Activated CD4-positive, alpha-beta memory T cell treated with anti-CD3 and anti-CD28 coated beads for 36 hours (primary cell): ENCODE data around the gene FAM186B. TPM values are rescaled to one million over a fixed set of nuclear protein-coding genes. Genes with fewer than 3 reads are reported as not detected.
A peak's percentile ranks its signal among the peaks of the same experiment; 100 is the strongest.

Experiments
- CTCF ChIA-PET: fragments of 350-600 bp; sonication (Branson Sonifier 250); formaldehyde crosslinking; loops from one replicate; lab custom pipeline; 2021; ENCODE audit warnings: antibody characterized with exemption, inconsistent platforms; lab: Charles Lee
- POLR2A ChIA-PET: fragments of 350-600 bp; sonication (Branson Sonifier 250); formaldehyde crosslinking; loops from one replicate; lab custom pipeline; 2021; ENCODE audit warnings: antibody characterized with exemption; lab: Charles Lee
- DNase-seq: peaks from one replicate; pipeline ENCODE4 v3.0.0-alpha.2; 2020
- H3K27ac Mint-ChIP-seq: one replicate; pipeline ENCODE4 v1.8.0; 2021; ENCODE audit warnings: mixed read lengths
- H3K27me3 Mint-ChIP-seq: one replicate; pipeline ENCODE4 v1.8.0; 2021; ENCODE audit warnings: mixed read lengths
- H3K36me3 Mint-ChIP-seq: one replicate; pipeline ENCODE4 v1.8.0; 2021; ENCODE audit warnings: mixed read lengths
- H3K4me1 Mint-ChIP-seq: one replicate; pipeline ENCODE4 v1.8.0; 2021; ENCODE audit warnings: low read depth, mixed read lengths
- H3K4me3 Mint-ChIP-seq: one replicate; pipeline ENCODE4 v1.8.0; 2021; ENCODE audit warnings: mild to moderate bottlenecking, mixed read lengths
- H3K9me3 Mint-ChIP-seq: one replicate; pipeline ENCODE4 v1.8.0; 2021; ENCODE audit warnings: mixed read lengths
- intact Hi-C: fragments of 100-400 bp; cut with micrococcal nuclease; formaldehyde crosslinking; loops from one replicate; pipeline ENCODE4 v1.15.1; 2023
- total RNA-seq, 2 experiments: library from RNA; stranded (reverse); gene quantifications; one replicate each; pipeline ENCODE4 v1.2.3, GENCODE V29; 2021

The FAM186B gene
- total RNA-seq, 2 experiments from 2014 or later: not detected

DNA sequence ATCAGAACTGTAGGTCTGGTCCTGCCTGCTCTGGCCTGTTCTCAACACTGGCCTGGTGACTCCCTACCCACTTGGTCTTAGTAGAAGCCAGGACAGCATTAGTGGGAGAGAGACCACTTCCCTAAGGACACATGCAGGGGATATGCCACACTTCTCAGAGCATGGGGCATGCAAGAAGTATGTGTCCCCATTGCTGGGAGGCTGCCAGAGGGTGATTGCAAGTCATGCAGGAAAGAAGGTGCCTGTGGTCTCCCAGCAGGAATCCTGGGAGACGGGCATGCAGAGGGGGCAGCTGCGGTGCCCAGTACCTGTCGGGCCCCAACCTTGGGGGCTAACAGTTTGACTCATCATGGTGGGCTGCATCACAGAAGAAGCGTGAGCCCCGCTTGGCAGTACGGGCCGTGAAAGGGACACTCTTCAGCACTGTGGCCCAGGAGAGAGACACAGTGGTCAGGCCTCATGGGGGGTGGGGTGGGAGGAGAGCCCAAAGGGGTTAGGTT is 40.9 kb upstream of the FAM186B start:
- peaks cover 13% of the 10 kb centered on the region for H3K4me1 Mint-ChIP-seq
- intact Hi-C loops: no loop called here
- no peak overlapping the region for H3K27ac Mint-ChIP-seq
- DNase-seq: no peak
- H3K27me3 Mint-ChIP-seq: no peaks in the 10 kb centered on the region
- H3K4me3 Mint-ChIP-seq: no peak overlapping the region
- POLR2A ChIA-PET: interaction anchor here (0.6 kb wide), 1 partner anchor 9 kb away, joined by 3 read pairs; no protein-coding TSS in a partner anchor
- CTCF ChIA-PET: interaction anchor here (1.0 to 9.3 kb wide), 7 partner anchors 9 to 198 kb away, joined by 3 to 281 read pairs (median 11); partner anchors contain the start of gene FMNL3
- peaks cover 11% of the 10 kb centered on the region for H3K36me3 Mint-ChIP-seq
- H3K9me3 Mint-ChIP-seq: no peaks in the 10 kb centered on the region

DNA sequence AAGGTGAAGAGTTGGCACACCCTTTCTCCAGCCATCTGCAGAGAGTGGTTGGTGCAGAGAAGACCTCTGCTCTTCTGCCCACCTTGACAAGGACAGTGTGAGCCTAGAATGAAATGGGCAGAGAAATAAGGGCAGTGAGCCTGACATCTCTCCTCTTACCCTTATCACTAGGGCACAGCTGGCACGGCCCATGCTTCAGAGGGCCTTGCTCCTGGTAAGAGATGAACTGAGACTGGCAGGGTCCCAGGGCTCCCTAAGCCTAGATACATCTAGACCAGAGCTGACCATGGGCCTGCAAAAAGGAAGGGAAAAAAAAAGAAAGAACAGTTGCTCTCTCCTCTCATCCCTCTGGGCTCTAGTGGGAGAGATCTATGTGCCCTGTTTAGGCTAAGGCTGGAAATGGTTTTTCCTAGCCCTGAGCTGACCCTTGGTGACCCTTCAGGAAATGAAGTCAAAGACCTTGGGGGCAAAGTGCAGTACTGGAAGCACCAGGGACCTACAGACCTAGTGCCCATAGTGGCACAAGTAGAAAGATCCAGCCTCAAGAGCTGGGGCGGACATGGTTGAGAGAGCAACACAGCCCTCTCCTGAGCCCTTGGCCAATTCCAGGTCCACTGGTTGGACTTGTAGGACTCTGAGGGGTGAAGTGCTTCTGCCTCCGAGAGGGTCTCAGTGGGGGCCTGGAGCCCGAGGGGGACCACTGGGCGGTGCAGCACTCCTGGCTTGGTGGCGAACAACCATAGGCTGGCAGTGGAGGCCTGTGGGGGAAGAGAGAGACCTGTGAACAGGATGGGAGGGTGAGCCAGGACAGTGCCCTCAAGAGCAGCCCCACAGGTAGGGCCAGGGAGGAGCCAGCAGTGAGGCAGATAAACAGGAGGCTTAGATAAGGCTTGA is 40.0 kb upstream of the FAM186B start:
- no peaks in the 10 kb centered on the region for H3K27me3 Mint-ChIP-seq
- intact Hi-C loops: loop anchor here (2.0 kb wide), 1 partner anchor 25 kb away; no protein-coding TSS in a partner anchor
- H3K4me3 Mint-ChIP-seq: no peak overlapping the region
- H3K9me3 Mint-ChIP-seq: no peaks in the 10 kb centered on the region
- peaks cover 13% of the 10 kb centered on the region for H3K4me1 Mint-ChIP-seq
- H3K27ac Mint-ChIP-seq: peak overlapping the region; percentile 56
- H3K36me3 Mint-ChIP-seq: peaks cover 11% of the 10 kb centered on the region
- ChIA-PET CTCF (interaction anchor here (0.6 to 9.3 kb wide), 24 partner anchors 9 to 287 kb away, joined by 3 to 281 read pairs (median 5); partner anchors contain the start of genes FMNL3 and TMBIM6), POLR2A (interaction anchor here (1.1 kb wide), 1 partner anchor 58 kb away, joined by 3 read pairs; no protein-coding TSS in a partner anchor)
- DNase-seq: no peak

DNA sequence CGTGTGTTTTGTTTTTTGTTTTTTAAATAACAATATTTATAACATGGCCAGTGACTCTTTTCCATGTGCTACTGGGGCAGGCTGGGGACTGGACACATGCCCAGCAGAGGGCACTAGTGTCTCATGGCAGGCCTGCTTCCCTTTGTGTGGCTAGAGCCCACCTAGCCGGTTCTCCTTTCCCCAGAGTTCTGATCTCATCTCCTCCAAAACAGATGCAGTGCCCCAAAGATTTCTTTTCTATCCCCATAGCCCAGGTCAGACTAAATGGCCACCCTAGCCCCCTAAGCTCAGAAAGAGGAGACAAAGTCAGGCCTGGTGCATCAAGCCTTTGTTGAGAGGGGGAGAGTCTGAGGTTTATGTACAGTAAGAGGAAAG is 39.2 kb upstream of the FAM186B start:
- Mint-ChIP-seq H3K27me3 (no peaks in the 10 kb centered on the region), H3K27ac (peak overlapping the region; percentile 74), H3K4me3 (no peak overlapping the region), H3K9me3 (no peaks in the 10 kb centered on the region), H3K36me3 (peaks cover 11% of the 10 kb centered on the region), H3K4me1 (peaks cover 13% of the 10 kb centered on the region)
- ChIA-PET CTCF (interaction anchor here (0.6 to 9.3 kb wide), 25 partner anchors 8 to 286 kb away, joined by 3 to 281 read pairs (median 5); partner anchors contain the start of genes FMNL3 and TMBIM6), POLR2A (interaction anchor here (1.1 to 1.5 kb wide), 2 partner anchors 59 to 97 kb away, joined by 3 to 6 read pairs; partner anchors contain the start of gene TMBIM6)
- peak; percentile 86 for DNase-seq
- intact Hi-C loops: loop anchor here (1.0 to 2.0 kb wide), 3 partner anchors 26 to 195 kb away; partner anchors contain the start of gene FMNL3

DNA sequence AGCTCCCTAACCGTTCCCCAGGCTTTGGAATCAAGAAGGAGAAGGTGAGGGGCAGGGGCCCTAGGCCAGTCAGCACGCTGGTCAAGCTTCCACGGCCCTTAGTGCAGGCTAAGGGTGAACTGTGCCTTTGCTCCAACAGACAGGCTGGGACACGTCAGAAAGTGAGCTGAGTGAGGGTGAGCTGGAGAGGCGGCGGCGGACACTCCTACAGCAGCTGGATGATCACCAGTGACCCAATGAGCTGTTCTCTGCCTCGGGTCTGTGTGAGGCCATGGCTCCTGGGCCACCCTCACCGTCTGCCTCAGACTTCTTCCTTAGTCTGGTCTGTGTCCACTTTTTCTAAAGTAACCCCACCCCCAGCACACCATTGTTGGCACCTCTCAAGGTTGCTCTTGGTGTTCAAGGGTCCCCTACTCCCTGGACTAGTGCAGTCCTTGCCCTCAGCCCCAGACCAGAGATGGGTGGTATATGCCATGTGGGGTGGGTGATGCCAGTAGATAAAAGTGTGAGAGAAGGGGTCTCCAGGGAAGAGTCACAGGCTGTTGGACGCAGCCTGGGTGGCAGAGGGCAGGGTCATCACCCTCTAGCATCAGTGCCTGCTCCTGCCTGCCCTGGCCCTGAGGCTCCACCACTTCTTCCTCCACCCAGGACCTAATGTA is 38.7 kb upstream of the FAM186B start:
- Mint-ChIP-seq H3K4me1 (peaks cover 10% of the 10 kb centered on the region), H3K36me3 (peaks cover 11% of the 10 kb centered on the region), H3K9me3 (no peaks in the 10 kb centered on the region), H3K4me3 (no peak overlapping the region), H3K27me3 (no peaks in the 10 kb centered on the region), H3K27ac (peak overlapping the region; percentile 20)
- ChIA-PET POLR2A (interaction anchor here (1.5 kb wide), 1 partner anchor 97 kb away, joined by 6 read pairs; the partner anchor contains the start of gene TMBIM6), CTCF (interaction anchor here (0.8 to 9.3 kb wide), 20 partner anchors 10 to 286 kb away, joined by 3 to 281 read pairs (median 5); partner anchors contain the start of genes FMNL3 and TMBIM6)
- no peak for DNase-seq
- intact Hi-C loops: loop anchor here (1.0 to 2.0 kb wide), 3 partner anchors 27 to 195 kb away; partner anchors contain the start of gene FMNL3

DNA sequence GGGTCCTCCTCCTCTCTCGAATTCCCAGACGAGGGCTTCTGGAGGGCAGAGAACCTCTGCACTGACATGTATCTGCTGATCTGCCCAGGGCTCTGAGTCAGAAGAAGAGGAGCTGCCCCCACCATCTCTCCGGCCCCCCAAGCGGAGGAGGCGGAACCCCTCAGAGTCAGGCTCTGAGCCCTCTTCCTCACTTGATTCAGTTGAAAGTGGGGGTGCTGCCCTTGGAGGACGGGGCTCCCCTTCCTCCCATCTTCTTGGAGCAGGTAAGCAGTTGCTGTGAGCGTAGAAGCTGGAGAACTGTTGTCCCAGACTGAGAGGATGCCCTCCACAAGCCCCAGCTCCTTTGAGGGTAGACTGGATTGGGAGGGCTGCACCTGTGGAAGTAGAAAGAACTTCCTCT is 37.7 kb upstream of the FAM186B start:
- H3K27me3 Mint-ChIP-seq: no peaks in the 10 kb centered on the region
- intact Hi-C loops: no loop called here
- no peaks in the 10 kb centered on the region for H3K9me3 Mint-ChIP-seq
- H3K4me3 Mint-ChIP-seq: no peak overlapping the region
- no peak overlapping the region for H3K27ac Mint-ChIP-seq
- peaks cover 11% of the 10 kb centered on the region for H3K36me3 Mint-ChIP-seq
- DNase-seq: no peak
- CTCF ChIA-PET: interaction anchor here (0.8 to 9.3 kb wide), 10 partner anchors 11 to 196 kb away, joined by 3 to 281 read pairs (median 5); partner anchors contain the start of gene FMNL3
- H3K4me1 Mint-ChIP-seq: peaks cover 5% of the 10 kb centered on the region
- POLR2A ChIA-PET: interaction anchor here (1.5 kb wide), 1 partner anchor 98 kb away, joined by 6 read pairs; the partner anchor contains the start of gene TMBIM6

DNA sequence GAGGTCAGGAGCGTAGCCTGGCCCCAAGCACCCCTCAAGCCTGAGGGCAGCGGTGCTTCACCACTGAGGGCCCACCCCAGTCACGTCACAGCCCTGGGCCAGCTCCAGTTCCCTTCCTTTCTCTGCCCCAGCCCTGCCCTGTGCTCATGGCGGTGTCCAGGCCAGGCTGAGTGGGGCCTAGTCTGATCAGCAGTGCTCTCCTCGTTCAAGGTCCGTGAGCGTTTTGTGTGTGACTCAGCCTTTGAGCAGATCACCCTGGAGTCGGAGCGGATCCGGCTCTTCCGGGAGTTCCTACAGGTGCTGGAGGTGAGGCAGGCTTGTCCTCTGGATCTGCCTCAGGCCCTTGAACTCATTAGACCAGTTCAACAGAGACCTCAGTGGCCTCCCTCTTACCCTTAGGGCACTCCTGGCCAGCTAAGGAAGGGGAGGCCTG is 36.9 kb upstream of the FAM186B start:
- Mint-ChIP-seq H3K4me3 (no peak overlapping the region), H3K9me3 (no peaks in the 10 kb centered on the region), H3K36me3 (peaks cover 8% of the 10 kb centered on the region), H3K4me1 (peaks cover 5% of the 10 kb centered on the region), H3K27me3 (no peaks in the 10 kb centered on the region), H3K27ac (no peak overlapping the region)
- DNase-seq: no peak
- ChIA-PET POLR2A (no interaction called here), CTCF (interaction anchor here (0.9 to 9.3 kb wide), 4 partner anchors 31 to 99 kb away, joined by 3 to 281 read pairs (median 7); partner anchors contain the start of genes FMNL3 and TMBIM6)
- intact Hi-C loops: no loop called here

DNA sequence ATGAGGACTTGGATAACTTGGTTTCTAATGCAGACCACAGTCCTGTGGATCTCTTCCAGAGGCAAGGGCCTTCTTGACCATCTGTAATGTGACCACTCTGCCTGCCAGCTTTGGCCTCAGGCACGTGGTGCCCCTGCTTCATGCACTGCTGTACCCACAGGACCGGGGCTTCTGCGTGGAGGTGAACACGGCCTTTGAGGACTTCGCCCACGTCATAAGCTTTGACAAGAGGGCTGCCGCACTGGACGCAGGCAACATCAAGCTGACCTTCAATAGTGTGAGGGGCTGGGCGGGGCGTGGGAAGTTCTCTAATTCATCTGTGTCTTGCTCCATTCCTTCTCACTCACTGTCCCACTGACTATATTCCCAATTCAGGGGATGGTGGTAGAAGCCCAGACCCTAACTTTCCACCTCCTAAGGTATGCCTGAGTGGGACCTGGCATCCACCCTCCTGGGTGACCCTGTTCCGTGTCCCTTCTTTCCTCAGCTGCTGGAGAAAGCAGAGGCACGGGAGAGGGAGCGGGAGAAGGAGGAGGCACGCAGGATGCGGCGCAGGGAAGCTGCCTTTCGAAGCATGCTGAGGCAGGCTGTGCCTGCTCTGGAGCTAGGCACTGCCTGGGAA is 36.4 kb upstream of the FAM186B start:
- Mint-ChIP-seq H3K9me3 (no peaks in the 10 kb centered on the region), H3K4me1 (peaks cover 9% of the 10 kb centered on the region), H3K4me3 (no peak overlapping the region), H3K27ac (no peak overlapping the region), H3K27me3 (no peaks in the 10 kb centered on the region), H3K36me3 (peaks cover 3% of the 10 kb centered on the region)
- DNase-seq: no peak
- POLR2A ChIA-PET: no interaction called here
- CTCF ChIA-PET: interaction anchor here (0.9 to 9.3 kb wide), 4 partner anchors 31 to 136 kb away, joined by 3 to 281 read pairs (median 8); partner anchors contain the start of genes FMNL3 and TMBIM6
- intact Hi-C loops: no loop called here

DNA sequence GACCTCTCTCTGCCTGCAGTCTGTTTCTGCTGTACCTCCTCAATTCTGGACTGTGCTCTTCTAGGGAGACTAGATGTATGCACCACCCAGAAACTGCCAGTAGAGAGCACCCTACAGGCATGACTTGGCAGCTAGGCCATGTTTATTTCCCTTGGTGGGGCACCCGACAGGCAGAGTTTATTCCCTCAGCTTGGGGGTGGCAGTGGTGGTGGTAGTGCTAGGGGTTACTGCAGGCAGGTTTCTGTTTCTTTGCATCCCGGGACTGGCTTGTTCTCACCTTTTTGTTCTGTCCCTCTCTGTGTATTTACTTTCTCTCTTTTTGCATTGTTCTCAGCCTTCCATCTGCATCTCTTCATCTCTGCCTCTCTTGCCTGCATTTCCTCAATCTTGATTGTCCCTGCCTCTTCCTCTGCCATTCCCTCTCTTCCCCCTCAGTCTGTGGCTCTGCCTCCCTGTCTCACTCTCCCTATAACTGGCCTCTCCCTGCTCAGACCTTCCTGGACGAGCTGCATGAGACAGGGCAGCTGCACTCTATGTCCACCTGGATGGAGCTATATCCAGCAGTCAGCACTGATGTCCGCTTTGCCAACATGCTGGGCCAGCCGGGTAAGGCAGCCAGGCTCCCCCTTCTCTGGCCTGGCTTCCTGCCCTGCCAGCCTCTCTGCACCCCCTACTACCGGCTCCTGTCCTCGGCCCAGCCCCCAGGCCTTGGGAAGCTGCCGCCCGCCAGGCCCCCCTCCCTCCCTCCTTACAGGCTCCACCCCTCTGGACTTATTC is 31.7 kb upstream of the FAM186B start:
- ChIA-PET POLR2A (interaction anchor here (1.2 to 1.5 kb wide), 4 partner anchors 68 to 127 kb away, joined by 3 to 4 read pairs (median 3); partner anchors contain the start of gene TMBIM6), CTCF (interaction anchor here (0.6 to 4.7 kb wide), 24 partner anchors 8 to 576 kb away, joined by 3 to 70 read pairs (median 4); partner anchors contain the start of genes FMNL3, PRPF40B and TMBIM6)
- H3K27ac Mint-ChIP-seq: peak overlapping the region; percentile 7
- no peak overlapping the region for H3K4me3 Mint-ChIP-seq
- DNase-seq: peak; percentile 70
- no peaks in the 10 kb centered on the region for H3K36me3 Mint-ChIP-seq
- H3K9me3 Mint-ChIP-seq: no peaks in the 10 kb centered on the region
- H3K27me3 Mint-ChIP-seq: no peaks in the 10 kb centered on the region
- intact Hi-C loops: loop anchor here (1.0 kb wide), 1 partner anchor 70 kb away; the partner anchor contains the start of gene FMNL3
- H3K4me1 Mint-ChIP-seq: peaks cover 6% of the 10 kb centered on the region

DNA sequence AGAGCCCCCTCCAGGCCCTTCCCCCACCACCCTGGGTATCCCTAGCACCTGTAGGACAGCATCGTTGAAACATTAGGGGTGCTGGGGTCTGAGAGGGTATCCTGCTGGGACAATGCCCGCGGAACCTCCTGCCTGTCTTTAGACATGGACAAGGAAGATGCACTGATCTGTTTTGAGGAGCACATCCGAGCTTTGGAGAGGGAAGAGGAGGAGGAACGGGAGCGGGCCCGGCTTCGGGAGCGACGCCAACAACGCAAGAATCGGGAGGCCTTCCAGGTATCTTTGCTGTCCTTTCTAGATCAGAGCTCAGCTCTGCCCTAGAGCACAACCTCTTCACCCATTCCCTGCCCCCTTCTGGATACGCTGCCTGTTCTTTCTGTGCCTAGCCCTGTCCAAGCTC is 31.1 kb upstream of the FAM186B start:
- H3K27ac Mint-ChIP-seq: no peak overlapping the region
- intact Hi-C loops: no loop called here
- CTCF ChIA-PET: interaction anchor here (0.6 to 4.7 kb wide), 16 partner anchors 9 to 278 kb away, joined by 3 to 70 read pairs (median 5); partner anchors contain the start of genes FMNL3, PRPF40B and TMBIM6
- H3K4me3 Mint-ChIP-seq: no peak overlapping the region
- peaks cover 6% of the 10 kb centered on the region for H3K4me1 Mint-ChIP-seq
- POLR2A ChIA-PET: interaction anchor here (1.2 to 1.5 kb wide), 3 partner anchors 76 to 128 kb away, joined by 3 to 4 read pairs (median 3); partner anchors contain the start of gene TMBIM6
- no peaks in the 10 kb centered on the region for H3K9me3 Mint-ChIP-seq
- peaks cover 2% of the 10 kb centered on the region for H3K36me3 Mint-ChIP-seq
- DNase-seq: no peak
- no peaks in the 10 kb centered on the region for H3K27me3 Mint-ChIP-seq

DNA sequence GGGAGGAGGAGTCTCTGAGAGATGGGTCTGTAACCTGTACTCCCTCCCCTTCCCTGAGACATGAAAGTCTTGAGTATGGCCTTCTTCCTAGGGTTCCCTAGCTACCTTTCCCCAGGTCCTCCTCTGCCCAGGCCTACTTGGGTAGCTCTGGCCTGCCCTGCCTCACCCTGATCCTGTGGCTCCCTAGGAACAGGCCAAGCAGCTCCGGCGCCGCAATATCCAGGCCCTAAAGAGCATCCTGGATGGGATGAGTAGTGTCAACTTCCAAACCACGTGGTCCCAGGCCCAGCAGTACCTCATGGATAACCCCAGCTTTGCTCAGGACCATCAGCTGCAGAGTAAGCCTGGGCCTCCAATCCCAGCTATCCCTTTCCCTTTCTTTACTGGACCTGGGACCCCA is 30.2 kb upstream of the FAM186B start:
- ChIA-PET POLR2A (interaction anchor here (0.6 to 1.4 kb wide), 3 partner anchors 57 to 106 kb away, joined by 4 read pairs; partner anchors contain the start of gene TMBIM6), CTCF (interaction anchor here (0.6 to 4.7 kb wide), 12 partner anchors 8 to 321 kb away, joined by 3 to 70 read pairs (median 8); partner anchors contain the start of genes FMNL3, PRPF40B and TMBIM6)
- Mint-ChIP-seq H3K36me3 (peaks cover 2% of the 10 kb centered on the region), H3K4me1 (peaks cover 6% of the 10 kb centered on the region), H3K9me3 (no peaks in the 10 kb centered on the region), H3K27ac (no peak overlapping the region), H3K4me3 (no peak overlapping the region), H3K27me3 (no peaks in the 10 kb centered on the region)
- DNase-seq: no peak
- intact Hi-C loops: no loop called here
